Cardiac muscle cell (in vitro differentiated cells and primary cell): ENCODE measurements around the gene HDGFL1. TPM values are rescaled to one million over a fixed set of nuclear protein-coding genes. Genes with fewer than 3 reads are reported as not detected.

ENCODE experiments used
- DNase-seq, 2 donors: peaks; one replicate each; pipeline versions ENCODE4 v3.0.0 to v3.0.0-alpha.2; 2010 to 2017; ENCODE audit warnings: low read depth in 1 of 2, low spot score in 1 of 2
- H3K27ac ChIP-seq: fragments of 200-600 bp; sonication (generic); 2 replicates; pipeline ENCODE4 v1.5.1; 2016
- H3K27me3 ChIP-seq: fragments of 200-600 bp; sonication (generic); 2 replicates; pipeline ENCODE4 v1.6.0; 2016; ENCODE audit warnings: control low read depth
- H3K36me3 ChIP-seq: fragments of 200-600 bp; sonication (generic); 2 replicates; pipeline ENCODE4 v1.5.1; 2016; ENCODE audit warnings: control low read depth
- H3K4me1 ChIP-seq: fragments of 200-600 bp; sonication (generic); 2 replicates; pipeline ENCODE4 v1.8.1; 2017; ENCODE audit warnings: low read depth, mild to moderate bottlenecking, mixed run types
- H3K4me3 ChIP-seq: fragments of 200-600 bp; sonication (generic); 2 replicates; pipeline ENCODE4 v1.5.1; 2016; ENCODE audit warnings: mild to moderate bottlenecking
- H3K9me3 ChIP-seq: fragments of 200-600 bp; sonication (generic); 2 replicates; pipeline ENCODE4 v1.5.1; 2017; ENCODE audit warnings: low read depth, mild to moderate bottlenecking, control low read depth
- polyA plus RNA-seq: library from polyadenylated mRNA; unstranded; fragments of >200 nt; fragmentation: Nextera tagmentation; extraction: Ambion mirVana; gene quantifications from 2 replicates; pipeline ENCODE4 v1.2.1, GENCODE V29; 2016
- total RNA-seq: library from RNA; depleted of rRNA; stranded (reverse); fragments of >200 nt; gene quantifications from 2 replicates; pipeline ENCODE4 v1.2.3, GENCODE V29; 2016
- TF ChIP-seq, protein P1 (sequence below): IDR thresholded peaks from 2 replicates; pipeline ENCODE4 v1.5.1; 2012; ENCODE audit warnings: low read depth, mild to moderate bottlenecking, low read length

The HDGFL1 gene
- total and polyA plus RNA-seq, 2 experiments from 2014 or later, result not detected

DNA sequence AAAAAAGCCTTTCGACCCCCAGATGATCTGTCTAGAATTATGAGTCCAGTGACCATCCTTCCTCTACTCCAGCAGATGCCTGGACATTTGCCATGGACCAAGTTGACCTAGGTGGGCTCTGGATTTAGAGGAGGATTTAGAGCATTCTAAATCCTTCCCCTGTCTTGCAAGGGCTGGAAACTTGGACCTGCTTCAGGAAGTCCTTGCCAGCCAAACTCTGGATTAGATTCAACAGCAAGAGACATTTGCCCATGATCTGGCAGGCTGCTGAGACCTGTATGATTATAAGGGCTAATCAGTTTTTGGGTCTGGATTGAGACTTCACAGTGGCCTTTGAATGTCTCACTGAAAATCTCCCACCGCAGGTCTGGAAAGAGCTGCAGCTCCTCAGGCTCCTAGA is 13.1 kb upstream of the HDGFL1 start:
- Histone ChIP-seq H3K4me1 (no peaks in the 10 kb centered on the region), H3K4me3 (no peak overlapping the region), H3K9me3 (no peaks in the 10 kb centered on the region), H3K36me3 (no peaks in the 10 kb centered on the region), H3K27me3 (no peaks in the 10 kb centered on the region), H3K27ac (no peak overlapping the region)
- TF ChIP-seq, protein P1, sequence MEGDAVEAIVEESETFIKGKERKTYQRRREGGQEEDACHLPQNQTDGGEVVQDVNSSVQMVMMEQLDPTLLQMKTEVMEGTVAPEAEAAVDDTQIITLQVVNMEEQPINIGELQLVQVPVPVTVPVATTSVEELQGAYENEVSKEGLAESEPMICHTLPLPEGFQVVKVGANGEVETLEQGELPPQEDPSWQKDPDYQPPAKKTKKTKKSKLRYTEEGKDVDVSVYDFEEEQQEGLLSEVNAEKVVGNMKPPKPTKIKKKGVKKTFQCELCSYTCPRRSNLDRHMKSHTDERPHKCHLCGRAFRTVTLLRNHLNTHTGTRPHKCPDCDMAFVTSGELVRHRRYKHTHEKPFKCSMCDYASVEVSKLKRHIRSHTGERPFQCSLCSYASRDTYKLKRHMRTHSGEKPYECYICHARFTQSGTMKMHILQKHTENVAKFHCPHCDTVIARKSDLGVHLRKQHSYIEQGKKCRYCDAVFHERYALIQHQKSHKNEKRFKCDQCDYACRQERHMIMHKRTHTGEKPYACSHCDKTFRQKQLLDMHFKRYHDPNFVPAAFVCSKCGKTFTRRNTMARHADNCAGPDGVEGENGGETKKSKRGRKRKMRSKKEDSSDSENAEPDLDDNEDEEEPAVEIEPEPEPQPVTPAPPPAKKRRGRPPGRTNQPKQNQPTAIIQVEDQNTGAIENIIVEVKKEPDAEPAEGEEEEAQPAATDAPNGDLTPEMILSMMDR, result no peak
- DNase-seq, result no peak

GRCh38 chr6:22557007-22557406 is 12.4 kb upstream of the HDGFL1 start:
- no peak for DNase-seq
- H3K27me3 ChIP-seq, result no peaks in the 10 kb centered on the region

GRCh38 chr6:22558288-22558882 is 11.0 kb upstream of the HDGFL1 start:
- no peaks in the 10 kb centered on the region for H3K9me3 ChIP-seq
- H3K4me3 ChIP-seq, result no peak overlapping the region
- no peak for DNase-seq
- no peaks in the 10 kb centered on the region for H3K27me3 ChIP-seq
- TF ChIP-seq, protein P1, result no peak
- no peaks in the 10 kb centered on the region for H3K4me1 ChIP-seq
- H3K27ac ChIP-seq, result no peak overlapping the region
- no peaks in the 10 kb centered on the region for H3K36me3 ChIP-seq

More at GRCh38 chr6:22557007-22557406, 12.4 kb upstream of the HDGFL1 start:
- TF ChIP-seq, protein P1, result no peak
- no peak overlapping the region for H3K4me3 ChIP-seq
- no peaks in the 10 kb centered on the region for H3K4me1 ChIP-seq
- no peaks in the 10 kb centered on the region for H3K9me3 ChIP-seq
- H3K27ac ChIP-seq, result no peak overlapping the region
- no peaks in the 10 kb centered on the region for H3K36me3 ChIP-seq

- no peaks in the 10 kb centered on the region for H3K36me3 ChIP-seq
- H3K27me3 ChIP-seq, result no peaks in the 10 kb centered on the region
- no peak overlapping the region for H3K27ac ChIP-seq
- DNase-seq, result no peak
- no peaks in the 10 kb centered on the region for H3K9me3 ChIP-seq
- H3K4me1 ChIP-seq, result no peaks in the 10 kb centered on the region
- TF ChIP-seq, protein P1, result no peak
- H3K4me3 ChIP-seq, result no peak overlapping the region
These were observed 512 bp upstream of the HDGFL1 start for GRCh38 chr6:22568854-22569253.

DNA sequence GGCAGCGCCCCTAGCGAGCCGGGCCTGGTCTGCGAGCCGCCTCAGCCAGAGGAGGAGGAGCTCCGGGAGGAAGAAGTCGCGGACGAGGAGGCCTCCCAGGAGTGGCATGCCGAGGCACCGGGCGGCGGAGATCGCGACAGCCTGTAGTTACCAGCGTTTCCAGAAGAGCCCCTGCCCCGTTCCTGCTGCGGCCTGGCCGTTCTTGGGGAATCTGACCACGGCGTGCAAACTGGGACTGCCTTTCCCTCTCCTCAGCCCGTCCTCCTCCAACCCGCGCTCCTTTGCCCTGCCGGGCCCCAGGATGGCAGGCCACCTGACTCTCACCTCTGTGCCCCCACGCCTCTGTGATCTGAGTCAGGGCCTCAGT is 802 bp downstream of the HDGFL1 start:
- Histone ChIP-seq H3K4me3 (no peak overlapping the region), H3K4me1 (no peaks in the 10 kb centered on the region), H3K9me3 (no peaks in the 10 kb centered on the region), H3K36me3 (no peaks in the 10 kb centered on the region), H3K27ac (no peak overlapping the region), H3K27me3 (no peaks in the 10 kb centered on the region)
- TF ChIP-seq, protein P1, result no peak
- DNase-seq, result no peak
